Type B pancreatic cell (in vitro differentiated cells): ENCODE measurements around the gene MCRIP2. TPM values are rescaled to one million over a fixed set of nuclear protein-coding genes. Genes with fewer than 3 reads are reported as not detected.
A peak's percentile ranks its signal among the peaks of the same experiment; 100 is the strongest.
"Not testable (repeated sequence)": the region's sequence is repeated elsewhere in the genome, so short reads cannot be mapped to it uniquely, and the experiment has no call there.

Experiments used
- DNase-seq: peaks from one replicate; pipeline ENCODE4 v3.0.0; 2021; ENCODE audit warnings: mixed read lengths; ENCODE audit not compliant: unreplicated experiment; ENCODE audit errors: extremely low spot score
- H3K27ac Mint-ChIP-seq: 2 replicates; pipeline ENCODE4 v1.8.0; 2021; ENCODE audit warnings: mild to moderate bottlenecking, mixed read lengths
- H3K27me3 Mint-ChIP-seq: 2 replicates; pipeline ENCODE4 v1.8.0; 2021; ENCODE audit warnings: mixed read lengths
- H3K36me3 Mint-ChIP-seq: 2 replicates; pipeline ENCODE4 v1.8.0; 2021; ENCODE audit warnings: mixed read lengths
- H3K4me1 Mint-ChIP-seq: one replicate; pipeline ENCODE4 v1.8.0; 2021; ENCODE audit warnings: mixed read lengths; ENCODE audit not compliant: unreplicated experiment
- H3K4me3 Mint-ChIP-seq: 2 replicates; pipeline ENCODE4 v1.8.0; 2021; ENCODE audit warnings: mild to moderate bottlenecking, mixed read lengths
- H3K9me3 Mint-ChIP-seq: 2 replicates; pipeline ENCODE4 v1.8.0; 2021; ENCODE audit warnings: mixed read lengths
- CTCF ChIP-seq: fragments of 200-600 bp; sonication (generic); conservative IDR thresholded peaks from 2 replicates; pipeline ENCODE4 v1.5.0; 2021; ENCODE audit warnings: antibody characterized with exemption, mild to moderate bottlenecking
- total RNA-seq: library from RNA; stranded (reverse); gene quantifications from 2 replicates; pipeline ENCODE4 v1.2.1, GENCODE V29; 2021; ENCODE audit warnings: low replicate concordance

Gene MCRIP2
- total RNA-seq, 1 donor from 2014 or later, result 36.8 TPM

- DNase-seq, result no peak
- no peak for TF ChIP-seq CTCF
- H3K9me3 Mint-ChIP-seq, result no peaks in the 10 kb centered on the region
- H3K27me3 Mint-ChIP-seq, result no peaks in the 10 kb centered on the region
- H3K4me3 Mint-ChIP-seq, result no peak overlapping the region
- H3K36me3 Mint-ChIP-seq, result peaks cover 13% of the 10 kb centered on the region
- peaks cover 26% of the 10 kb centered on the region for H3K4me1 Mint-ChIP-seq
- H3K27ac Mint-ChIP-seq, result no peak overlapping the region
Measured at GRCh38 chr16:595094-595528, 46.5 kb upstream of the MCRIP2 start.

GRCh38 chr16:595942-596735 is 45.5 kb upstream of the MCRIP2 start:
- no peak for DNase-seq
- H3K4me3 Mint-ChIP-seq, result no peak overlapping the region
- H3K36me3 Mint-ChIP-seq, result peaks cover 9% of the 10 kb centered on the region
- TF ChIP-seq CTCF, result no peak
- peaks cover 20% of the 10 kb centered on the region for H3K4me1 Mint-ChIP-seq
- no peaks in the 10 kb centered on the region for H3K27me3 Mint-ChIP-seq
- H3K27ac Mint-ChIP-seq, result peak overlapping the region; percentile 39
- no peaks in the 10 kb centered on the region for H3K9me3 Mint-ChIP-seq

GRCh38 chr16:596736-597060 is 44.9 kb upstream of the MCRIP2 start:
- no peak overlapping the region for H3K4me3 Mint-ChIP-seq

GRCh38 chr16:597655-598054 is 44.0 kb upstream of the MCRIP2 start:
- not testable (repeated sequence) for H3K27me3 Mint-ChIP-seq, H3K36me3 Mint-ChIP-seq, H3K9me3 Mint-ChIP-seq, H3K4me3 Mint-ChIP-seq, DNase-seq, H3K27ac Mint-ChIP-seq
- H3K4me1 Mint-ChIP-seq, result peaks cover 13% of the 10 kb centered on the region

More at GRCh38 chr16:596736-597060, 44.9 kb upstream of the MCRIP2 start:
- peaks cover 18% of the 10 kb centered on the region for H3K4me1 Mint-ChIP-seq
- no peaks in the 10 kb centered on the region for H3K9me3 Mint-ChIP-seq
- TF ChIP-seq CTCF, result no peak
- DNase-seq, result no peak
- H3K27me3 Mint-ChIP-seq, result no peaks in the 10 kb centered on the region
- H3K27ac Mint-ChIP-seq, result peak overlapping the region; percentile 39
- peaks cover 9% of the 10 kb centered on the region for H3K36me3 Mint-ChIP-seq

GRCh38 chr16:598823-599739 is 42.5 kb upstream of the MCRIP2 start:
- Mint-ChIP-seq H3K27me3 (no peaks in the 10 kb centered on the region), H3K27ac (no peak overlapping the region)
- no peak for DNase-seq

More at GRCh38 chr16:598823-599739, 42.5 kb upstream of the MCRIP2 start:
- H3K36me3 Mint-ChIP-seq, result peaks cover 13% of the 10 kb centered on the region
- no peak overlapping the region for H3K4me3 Mint-ChIP-seq
- peaks cover 10% of the 10 kb centered on the region for H3K4me1 Mint-ChIP-seq
- TF ChIP-seq CTCF, result no peak
- H3K9me3 Mint-ChIP-seq, result no peaks in the 10 kb centered on the region
